ENCODE measurements around the gene DDX20.
"Not testable (repeated sequence)": the region's sequence is repeated elsewhere in the genome, so short reads cannot be mapped to it uniquely, and the experiment has no call there.

The DDX20 gene

GRCh38 chr1:111776391-111776790, 20.7 kb downstream of the DDX20 start:
- in situ Hi-C loops (cut with HindIII; ENCODE audit: low pct_ligation_motif_present, low pct_unique_long_range_greater_than_20kb, low sequenced_read_pairs), result no loop called here
- no peak for DNase-seq

DNA sequence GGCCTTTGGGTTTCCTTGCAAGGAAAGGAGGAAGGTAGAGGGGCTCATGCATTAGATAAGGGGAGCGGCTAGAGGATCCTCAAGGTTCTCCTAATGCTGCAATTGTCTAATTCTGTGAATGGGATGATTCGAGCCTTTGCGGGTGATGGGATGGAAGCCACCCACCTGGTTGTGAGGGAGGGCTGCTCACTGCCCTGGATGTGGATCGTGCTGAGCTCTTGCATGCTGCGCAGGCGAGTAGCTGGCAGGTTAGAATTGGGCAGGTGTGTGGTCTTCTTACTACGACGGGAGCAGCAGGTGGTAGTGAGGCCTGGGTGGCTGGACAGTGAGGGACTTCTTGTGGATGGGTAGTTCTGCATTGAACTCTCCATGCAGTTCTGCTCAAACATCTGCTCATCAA, 21.2 kb downstream of the DDX20 start:
- DNase-seq, result no peak
- in situ Hi-C loops (cut with HindIII; ENCODE audit: low pct_ligation_motif_present, low pct_unique_long_range_greater_than_20kb, low sequenced_read_pairs), result no loop called here

- DNase-seq, result no peak
- in situ Hi-C loops (cut with HindIII; ENCODE audit: low pct_ligation_motif_present, low pct_unique_long_range_greater_than_20kb, low sequenced_read_pairs), result no loop called here
Observed at GRCh38 chr1:111777301-111777700, 21.6 kb downstream of the DDX20 start.

DNA sequence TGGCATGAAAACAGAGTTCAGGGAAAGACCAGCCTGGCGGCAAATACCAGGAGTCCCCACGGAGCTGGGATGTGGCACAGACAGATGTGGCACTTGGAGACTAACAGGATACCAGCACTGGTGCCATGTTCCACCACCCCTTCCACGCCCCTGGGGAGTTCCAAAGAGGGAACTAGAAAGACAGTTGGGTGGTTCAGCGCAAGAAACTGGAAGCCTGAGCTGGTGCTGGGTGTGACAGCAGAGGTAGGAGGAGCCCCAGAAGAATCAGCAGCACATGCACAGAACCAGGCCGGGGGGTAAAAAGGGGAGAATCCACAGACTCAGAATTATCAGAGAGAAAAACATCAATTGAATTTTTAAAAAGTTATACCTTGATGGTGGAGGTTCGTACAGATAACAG, 22.4 kb downstream of the DDX20 start:
- in situ Hi-C loops (cut with HindIII; ENCODE audit: low pct_ligation_motif_present, low pct_unique_long_range_greater_than_20kb, low sequenced_read_pairs), result no loop called here
- no peak for DNase-seq

DNA sequence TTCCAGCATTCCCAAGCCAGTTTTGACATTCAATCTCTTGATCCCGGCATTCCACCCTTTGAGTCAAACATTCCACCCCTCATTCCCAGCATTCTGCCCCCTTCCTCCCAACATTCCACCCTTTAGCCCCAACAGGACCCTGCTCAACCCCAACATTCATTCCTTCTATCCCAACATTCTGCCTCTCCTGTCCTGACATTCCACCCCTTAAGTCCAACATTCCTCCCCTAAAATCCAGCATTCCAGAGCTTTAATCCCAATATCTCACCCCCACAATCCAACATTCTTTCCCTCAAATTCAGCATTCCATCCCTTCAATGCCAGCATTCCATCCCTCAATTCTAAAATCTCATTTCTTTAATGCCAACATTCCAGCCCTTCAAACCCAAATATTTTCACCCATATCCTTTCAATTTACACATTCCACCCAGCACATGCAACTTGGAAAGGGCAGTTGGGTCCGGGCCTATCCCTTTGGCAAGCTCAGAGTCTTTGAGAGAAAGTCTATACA, 22.9 kb downstream of the DDX20 start:
- DNase-seq, result no peak
- in situ Hi-C loops (cut with HindIII; ENCODE audit: low pct_ligation_motif_present, low pct_unique_long_range_greater_than_20kb, low sequenced_read_pairs), result no loop called here

- no peak for DNase-seq
- in situ Hi-C loops (cut with HindIII; ENCODE audit: low pct_ligation_motif_present, low pct_unique_long_range_greater_than_20kb, low sequenced_read_pairs), result no loop called here
Observed at GRCh38 chr1:111779546-111779945, 23.8 kb downstream of the DDX20 start.

GRCh38 chr1:111784273-111784901, 28.7 kb downstream of the DDX20 start:
- no peak for DNase-seq
- in situ Hi-C loops (cut with HindIII; ENCODE audit: low pct_ligation_motif_present, low pct_unique_long_range_greater_than_20kb, low sequenced_read_pairs), result no loop called here

GRCh38 chr1:111786669-111787207, 31.0 kb downstream of the DDX20 start:
- in situ Hi-C loops (cut with HindIII; ENCODE audit: low pct_ligation_motif_present, low pct_unique_long_range_greater_than_20kb, low sequenced_read_pairs), result no loop called here
- no peak for DNase-seq

- DNase-seq, result no peak
- in situ Hi-C loops (cut with HindIII; ENCODE audit: low pct_ligation_motif_present, low pct_unique_long_range_greater_than_20kb, low sequenced_read_pairs), result no loop called here
Observed at GRCh38 chr1:111789142-111789541, 33.4 kb downstream of the DDX20 start.

DNA sequence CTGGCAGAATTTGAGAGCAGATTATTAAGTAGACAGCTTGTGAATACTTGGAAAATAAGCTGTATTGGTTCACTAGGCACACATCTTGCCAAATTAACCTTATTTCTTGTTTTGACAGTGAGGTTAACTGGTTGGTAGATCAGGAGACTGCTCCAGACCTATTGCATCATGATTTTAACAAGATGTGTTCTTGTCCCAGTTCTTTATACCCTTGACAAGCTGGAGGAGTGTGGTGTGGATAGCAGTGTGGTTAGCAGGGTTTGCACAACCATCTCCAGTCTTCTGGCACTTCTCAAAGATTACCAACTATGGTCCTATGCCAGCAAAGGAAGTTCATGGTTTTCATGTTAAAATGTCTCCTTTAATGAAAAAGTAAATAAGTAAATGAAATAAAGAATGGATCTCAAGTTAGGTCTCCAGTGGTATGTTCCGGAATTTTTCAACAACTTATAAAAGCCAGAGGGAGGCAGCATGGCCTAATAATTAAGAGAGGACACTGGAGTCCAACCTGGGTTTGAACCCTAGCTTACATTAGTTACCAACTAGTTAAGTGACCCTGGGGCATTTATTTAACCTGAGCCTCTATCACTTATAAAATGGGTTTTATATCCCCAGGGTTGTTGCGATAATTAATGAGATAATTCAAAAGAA, 34.1 kb downstream of the DDX20 start:
- DNase-seq, result no peak
- in situ Hi-C loops (cut with HindIII; ENCODE audit: low pct_ligation_motif_present, low pct_unique_long_range_greater_than_20kb, low sequenced_read_pairs), result no loop called here

- DNase-seq, result no peak
- in situ Hi-C loops (cut with HindIII; ENCODE audit: low pct_ligation_motif_present, low pct_unique_long_range_greater_than_20kb, low sequenced_read_pairs), result no loop called here
Observed at GRCh38 chr1:111791776-111792175, 36.1 kb downstream of the DDX20 start.

- DNase-seq, result no peak
- in situ Hi-C loops (cut with HindIII; ENCODE audit: low pct_ligation_motif_present, low pct_unique_long_range_greater_than_20kb, low sequenced_read_pairs), result no loop called here
Observed at GRCh38 chr1:111792249-111792648, 36.5 kb downstream of the DDX20 start.

DNA sequence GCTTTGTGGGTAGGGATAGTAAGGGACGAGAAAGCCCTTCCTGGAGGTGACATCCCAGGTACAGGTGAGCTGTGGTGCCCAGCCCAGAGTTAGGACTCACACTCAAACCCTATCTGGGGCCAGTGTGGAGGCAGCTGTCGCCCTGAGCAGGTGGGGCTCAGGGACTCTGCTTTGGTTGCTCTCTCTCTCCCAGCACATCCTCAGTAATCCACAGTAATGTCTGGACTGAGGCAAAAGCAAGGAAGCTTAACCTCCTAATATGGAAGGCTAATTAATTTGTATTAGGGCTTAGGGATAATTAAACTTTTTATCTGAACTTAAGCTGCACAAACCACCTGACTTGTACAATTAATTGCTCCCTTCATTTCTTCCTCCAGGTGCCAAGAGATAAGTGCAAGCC, 38.2 kb downstream of the DDX20 start:
- DNase-seq, result no peak
- in situ Hi-C loops (cut with HindIII; ENCODE audit: low pct_ligation_motif_present, low pct_unique_long_range_greater_than_20kb, low sequenced_read_pairs), result no loop called here

- DNase-seq, result no peak
Observed at GRCh38 chr1:111795401-111795800, 39.7 kb downstream of the DDX20 start.

GRCh38 chr1:111798580-111798979, 42.9 kb downstream of the DDX20 start:
- no peak for DNase-seq
- in situ Hi-C loops (cut with HindIII; ENCODE audit: low pct_ligation_motif_present, low pct_unique_long_range_greater_than_20kb, low sequenced_read_pairs), result no loop called here

More at GRCh38 chr1:111795401-111795800, 39.7 kb downstream of the DDX20 start:
- in situ Hi-C loops (cut with HindIII; ENCODE audit: low pct_ligation_motif_present, low pct_unique_long_range_greater_than_20kb, low sequenced_read_pairs), result no loop called here

GRCh38 chr1:111799722-111800121, 44.0 kb downstream of the DDX20 start:
- in situ Hi-C loops (cut with HindIII; ENCODE audit: low pct_ligation_motif_present, low pct_unique_long_range_greater_than_20kb, low sequenced_read_pairs); DNase-seq: not testable (repeated sequence)

DNA sequence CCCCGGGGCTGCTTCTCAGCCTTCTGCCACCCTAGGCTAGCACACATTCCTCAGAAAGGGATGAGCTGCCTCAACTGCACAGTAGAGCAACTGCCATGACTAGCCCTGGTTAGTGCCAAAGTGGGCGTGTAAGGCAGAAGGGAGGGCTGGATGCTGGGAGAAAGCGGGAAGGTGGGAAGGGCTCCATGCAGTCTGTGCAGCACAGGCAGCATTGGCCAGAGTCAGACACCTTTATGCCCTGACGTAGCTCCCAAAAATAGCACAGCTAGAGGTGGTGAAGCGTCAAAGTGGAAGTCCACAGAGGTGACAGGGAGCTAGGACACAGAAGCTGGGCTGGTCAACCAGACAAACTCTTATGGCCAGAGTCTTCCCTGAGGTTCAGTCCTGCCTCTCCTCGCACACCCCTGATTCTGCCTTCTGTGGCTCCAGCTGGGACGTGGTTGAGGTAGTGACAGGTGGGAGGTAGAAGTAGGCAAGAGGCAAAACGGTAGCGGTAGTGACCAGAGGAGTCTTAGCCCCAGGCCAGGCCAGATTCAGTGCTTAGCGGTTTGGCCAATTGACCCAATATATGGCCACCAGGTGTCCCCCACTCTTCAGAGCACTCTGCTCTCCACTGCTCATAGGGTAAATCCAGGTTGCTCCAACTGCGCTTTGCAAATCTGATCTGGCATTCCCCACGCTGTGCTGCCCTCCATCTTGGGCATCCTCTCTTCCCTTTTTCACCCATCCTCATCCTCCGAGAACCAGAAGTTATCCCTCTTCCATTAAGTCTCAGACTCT, 45.6 kb downstream of the DDX20 start:
- no peak for DNase-seq
- in situ Hi-C loops (cut with HindIII; ENCODE audit: low pct_ligation_motif_present, low pct_unique_long_range_greater_than_20kb, low sequenced_read_pairs), result no loop called here

GRCh38 chr1:111802110-111802509, 46.4 kb downstream of the DDX20 start:
- no peak for DNase-seq
- in situ Hi-C loops (cut with HindIII; ENCODE audit: low pct_ligation_motif_present, low pct_unique_long_range_greater_than_20kb, low sequenced_read_pairs), result no loop called here

DNA sequence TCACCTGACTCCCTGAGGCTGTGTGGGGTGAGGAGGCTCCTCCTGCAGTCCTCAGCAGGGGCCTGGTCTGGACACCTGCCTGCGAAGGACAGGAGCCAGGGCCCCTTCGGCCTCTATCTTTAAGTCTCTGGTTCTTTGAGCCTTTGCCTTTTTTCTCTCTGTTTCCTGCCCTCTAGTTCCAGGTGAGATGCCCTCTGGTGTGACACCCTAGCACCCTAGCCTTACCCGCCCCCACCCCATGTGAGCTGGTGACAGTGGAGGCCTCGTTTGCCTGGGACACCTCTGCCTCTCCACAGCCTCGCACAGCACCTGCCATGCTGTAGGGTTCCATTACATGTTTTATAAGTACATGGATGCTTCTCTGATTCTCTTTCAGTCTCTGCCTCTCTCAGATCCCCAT, 47.3 kb downstream of the DDX20 start:
- no peak for DNase-seq
- in situ Hi-C loops (cut with HindIII; ENCODE audit: low pct_ligation_motif_present, low pct_unique_long_range_greater_than_20kb, low sequenced_read_pairs), result no loop called here

Data from ACHN (cell line).